G401.6 (cell line): ENCODE measurements around the gene COQ6.
"Not testable (repeated sequence)": the region's sequence is repeated elsewhere in the genome, so short reads cannot be mapped to it uniquely, and the experiment has no call there.

Experiments used
- FAIRE-seq: peaks from 2 replicates; lab custom pipeline; 2012; peaks lifted over from hg19 to GRCh38; lab: Jason Lieb, UNC

Gene COQ6

DNA sequence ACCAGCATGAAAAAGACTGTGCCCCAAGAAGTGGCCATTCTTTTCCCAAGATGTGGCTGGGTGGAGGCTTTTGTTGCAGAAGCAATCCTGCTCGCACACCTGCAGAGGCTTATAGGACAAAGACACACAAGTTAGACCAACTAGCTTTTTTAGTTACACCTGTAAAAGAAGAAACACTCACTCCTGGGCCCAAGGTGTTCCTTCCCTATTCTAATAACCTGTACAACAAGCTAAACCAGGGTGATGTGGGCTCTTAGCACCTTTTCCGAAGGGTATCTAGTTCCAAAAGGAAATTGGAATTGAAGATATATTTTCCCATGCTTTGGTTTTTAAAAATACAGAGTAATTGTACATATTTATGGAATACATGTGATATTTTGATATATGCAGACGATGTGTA, 38.0 kb downstream of the COQ6 start:
- no peak for FAIRE-seq

DNA sequence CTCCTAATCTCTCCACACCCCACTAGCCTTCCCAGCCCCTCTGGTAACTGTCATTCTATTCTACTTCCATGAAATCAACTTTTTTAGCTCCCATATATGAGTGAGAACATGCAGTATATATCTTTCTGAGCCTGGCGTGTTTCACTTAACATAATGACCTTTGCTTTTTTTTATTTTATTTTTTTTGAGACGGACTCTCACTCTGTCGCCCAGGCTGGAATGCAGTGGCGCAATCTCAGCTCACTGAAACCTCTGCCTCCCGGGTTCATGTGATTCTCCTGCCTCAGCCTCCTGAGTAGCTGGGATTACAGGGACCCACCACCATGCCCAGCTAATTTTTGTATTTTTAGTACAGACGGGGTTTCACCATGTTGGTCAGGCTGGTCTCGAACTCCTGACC, 38.6 kb downstream of the COQ6 start:
- not testable (repeated sequence) for FAIRE-seq

DNA sequence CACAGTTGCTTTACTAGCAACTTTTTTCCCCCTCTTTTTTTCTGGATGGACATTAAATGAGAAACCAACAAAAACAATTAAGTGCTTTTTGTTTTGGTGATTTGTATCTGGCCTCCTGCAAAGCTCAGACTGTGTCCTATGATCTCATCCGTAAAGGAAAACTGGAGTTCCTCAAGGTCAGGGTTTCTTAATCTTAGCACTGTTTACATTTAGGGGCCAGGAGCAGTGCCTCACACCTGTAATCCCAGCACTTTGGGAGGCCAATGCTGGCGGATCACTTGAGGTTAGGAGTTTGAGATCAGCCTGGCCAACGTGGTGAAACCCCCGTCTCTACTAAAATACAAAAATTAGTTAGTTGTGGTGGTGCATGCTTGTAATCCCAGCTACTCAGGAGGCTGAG, 41.0 kb downstream of the COQ6 start:
- FAIRE-seq: no peak

DNA sequence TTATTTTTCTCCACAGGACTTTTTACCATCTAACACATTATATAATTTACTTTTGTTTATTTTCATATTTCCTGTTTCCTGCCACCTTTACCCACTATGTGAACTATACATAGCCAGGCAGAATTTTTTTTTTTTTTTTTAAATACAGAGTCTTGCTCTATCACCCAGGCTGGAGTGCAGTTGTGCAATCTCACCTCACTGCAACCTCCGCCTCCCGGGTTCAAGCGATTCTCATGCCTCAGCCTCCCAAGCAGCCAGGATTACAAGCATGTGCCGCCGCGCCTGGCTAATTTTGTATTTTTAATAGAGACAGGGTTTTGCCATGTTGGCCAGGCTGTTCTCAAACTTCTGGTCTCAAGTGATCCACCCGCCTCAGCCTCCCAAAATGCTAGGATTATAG, 44.8 kb downstream of the COQ6 start:
- not testable (repeated sequence) for FAIRE-seq

DNA sequence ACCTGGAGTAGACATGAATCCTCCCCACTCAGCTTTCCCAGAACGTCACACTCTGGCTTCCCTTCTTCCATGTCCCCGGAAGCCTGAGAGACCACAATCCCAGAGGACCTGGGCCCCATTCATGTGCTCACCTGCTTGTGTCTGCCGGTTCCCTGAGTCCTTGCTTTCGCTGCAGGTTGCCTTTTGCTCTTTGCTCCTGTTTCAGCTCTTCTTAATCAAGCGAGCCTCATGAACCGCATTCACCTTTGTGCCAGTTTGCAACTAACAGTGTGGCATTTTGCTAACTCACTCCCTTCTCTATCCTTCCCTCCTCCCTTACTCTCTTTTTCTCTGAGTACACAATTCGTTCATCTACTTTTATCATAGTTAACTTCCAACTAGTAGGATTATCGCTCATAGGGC, 45.9 kb downstream of the COQ6 start:
- no peak for FAIRE-seq

DNA sequence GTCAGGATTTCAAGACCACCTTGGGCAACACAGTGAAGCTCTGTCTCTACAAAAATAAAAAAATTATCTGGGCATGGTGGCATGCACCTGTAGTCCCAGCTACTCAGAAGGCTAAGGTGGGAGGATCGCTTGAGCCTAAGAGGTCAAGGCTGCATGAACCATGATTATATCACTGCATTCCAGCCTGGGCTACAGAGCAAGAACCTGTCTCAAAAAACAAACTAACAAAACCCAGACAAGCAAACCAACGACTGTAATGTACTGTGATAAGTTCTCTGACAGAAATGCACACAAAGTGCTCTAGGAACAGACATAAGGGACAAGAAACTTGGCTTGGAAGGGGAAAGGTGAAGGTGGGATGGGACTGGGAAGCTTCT, 46.6 kb downstream of the COQ6 start:
- FAIRE-seq: no peak

DNA sequence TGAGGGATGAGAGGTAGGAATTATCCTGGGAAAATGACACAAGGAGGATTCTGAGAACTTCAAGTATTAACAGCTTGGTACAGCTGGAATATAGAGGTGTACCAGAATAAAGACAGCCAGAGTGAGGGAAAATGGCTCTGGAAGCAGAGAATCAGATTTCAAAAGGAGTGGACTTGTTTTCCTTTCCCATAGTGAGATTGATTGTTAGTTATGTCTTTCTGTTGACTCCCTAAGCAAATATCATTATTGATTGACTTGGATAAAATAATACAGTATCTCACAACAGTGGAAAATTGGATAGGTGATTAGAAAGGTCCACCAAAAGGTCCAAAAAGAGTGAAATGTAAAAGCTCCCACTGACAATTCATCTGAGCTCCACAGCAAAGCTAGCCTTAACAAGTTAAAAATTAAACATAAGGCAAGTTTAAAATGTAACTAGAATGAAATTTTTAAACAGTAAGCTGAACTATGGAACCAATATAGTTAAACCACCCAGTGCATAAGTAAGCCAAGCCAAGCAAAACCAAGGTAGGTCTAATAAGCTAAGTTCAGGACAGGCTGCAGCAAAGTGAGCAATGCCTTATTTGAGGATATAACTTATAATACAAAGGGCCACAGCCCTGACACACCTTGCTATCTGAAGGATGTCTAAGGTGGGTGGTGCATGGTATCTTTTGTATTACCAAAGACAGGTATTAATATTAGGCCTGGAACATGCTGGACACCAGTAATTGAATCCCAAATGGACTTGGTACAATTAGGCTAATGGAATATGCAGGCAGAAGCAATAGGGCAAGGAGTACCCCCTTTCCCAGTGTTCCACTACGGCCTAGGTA, 47.2 kb downstream of the COQ6 start:
- FAIRE-seq: no peak

DNA sequence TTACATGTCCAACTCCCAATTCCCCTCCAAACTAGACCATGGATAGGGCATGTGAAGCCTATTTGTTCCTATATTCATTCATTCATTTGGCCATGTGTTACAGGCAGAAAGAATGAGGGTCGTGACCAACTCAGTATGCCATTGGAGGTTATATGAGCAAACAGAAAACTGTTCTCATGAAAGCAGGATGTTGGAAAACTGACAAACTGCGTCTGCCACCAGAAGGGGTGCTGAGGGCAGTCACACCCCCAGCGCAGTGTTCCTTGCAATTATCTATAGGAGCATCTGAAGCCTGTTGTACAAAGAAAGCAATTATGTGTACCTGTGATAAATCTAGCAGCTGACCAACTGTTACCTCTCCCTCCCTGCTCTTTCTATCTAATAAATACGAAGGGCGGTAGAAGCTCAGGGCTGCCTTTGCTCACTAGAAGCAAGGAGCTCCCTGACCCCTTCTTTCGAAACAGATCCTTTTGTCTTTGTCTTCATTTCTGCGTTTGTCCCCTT, 47.9 kb downstream of the COQ6 start:
- FAIRE-seq: no peak

DNA sequence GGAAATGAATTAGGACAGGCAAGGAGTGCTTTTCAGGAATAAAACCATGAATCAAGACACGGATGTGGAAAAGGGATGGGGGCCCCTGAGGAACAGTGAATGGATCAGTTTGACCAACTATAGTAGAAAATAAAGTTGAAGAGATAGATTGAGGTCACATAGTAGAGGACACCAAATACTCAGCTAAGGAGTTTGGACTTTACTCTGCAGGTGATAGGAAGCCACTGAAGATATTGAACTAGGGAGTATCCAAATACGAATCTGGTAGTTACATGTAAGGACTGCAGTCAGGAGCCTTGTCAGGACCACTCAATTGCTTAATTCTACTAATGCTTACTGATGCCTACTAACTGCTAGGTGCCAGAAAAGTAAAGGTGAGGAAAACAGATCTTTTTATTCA, 48.6 kb downstream of the COQ6 start:
- FAIRE-seq: no peak

DNA sequence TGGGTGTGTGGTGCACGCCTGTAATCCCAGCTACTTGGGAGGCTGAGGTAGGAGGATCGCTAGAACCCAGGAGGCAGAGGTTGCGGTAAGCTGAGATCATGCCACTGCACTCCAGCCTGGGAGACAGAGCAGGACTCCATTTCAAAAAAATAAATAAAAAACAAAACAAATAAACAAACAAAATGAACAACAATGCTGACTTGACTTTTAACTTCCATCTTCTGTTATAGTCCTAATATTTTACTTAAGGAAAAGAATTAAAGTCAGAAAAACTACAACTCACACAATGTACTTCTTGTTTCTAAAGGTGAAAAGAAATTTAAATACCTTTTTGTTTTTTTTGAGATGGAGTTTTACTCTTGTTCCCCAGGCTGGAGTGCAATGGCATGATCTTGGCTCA, 55.6 kb downstream of the COQ6 start:
- not testable (repeated sequence) for FAIRE-seq

DNA sequence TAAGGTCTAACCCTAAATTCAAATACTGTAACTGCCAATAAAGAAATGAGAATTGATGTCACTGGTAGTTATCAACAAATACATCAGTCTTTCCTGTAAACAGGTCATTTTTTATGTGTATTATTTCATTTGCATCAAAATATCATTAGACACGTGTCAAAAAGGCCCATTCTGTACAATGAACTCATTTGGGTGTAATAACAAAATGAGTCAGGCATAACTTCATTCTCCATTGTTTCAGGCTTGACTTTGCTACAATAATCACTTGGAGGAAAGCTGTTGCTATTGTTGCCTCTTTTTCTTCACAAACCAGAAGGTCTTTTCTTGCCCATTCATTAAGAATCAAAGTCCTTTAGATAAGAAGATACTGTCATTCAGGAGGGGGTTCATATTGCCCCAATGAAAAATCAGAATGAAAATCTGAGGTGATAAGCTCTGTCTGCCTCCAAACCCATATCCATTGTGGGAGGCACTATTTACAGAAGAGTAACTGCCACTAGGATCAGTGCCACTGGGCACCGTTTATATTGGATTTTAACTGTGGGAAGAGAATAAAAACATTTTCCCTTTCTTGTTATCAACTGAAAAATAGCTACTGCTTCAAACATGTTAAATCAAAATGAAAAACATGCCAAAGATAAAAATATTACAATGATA, 58.9 kb downstream of the COQ6 start:
- FAIRE-seq: no peak
